Sigmoid colon (tissue), 4 donors: Measurements from ENCODE around the gene GRK1.

ENCODE experiments used
- CTCF ChIP-seq, 4 experiments: fragments of 450-650 bp in 3 of 4; fragments of 200-600 bp in 1 of 4; IDR thresholded peaks; one replicate each; pipeline ENCODE4 v1.5.1; 2016 to 2019; ENCODE audit warnings: antibody characterized with exemption in 4 of 4, mild to moderate bottlenecking in 3 of 4, moderate library complexity in 2 of 4
- EP300 ChIP-seq, 4 donors: sonication (generic); formaldehyde crosslinking; IDR thresholded peaks; one replicate each; pipeline ENCODE4 v1.6.1; 2017; ENCODE audit warnings: antibody characterized with exemption in 4 of 4

- TF ChIP-seq EP300 (IDR thresholded peaks at IDR 0.05), result no peak
- no peak for TF ChIP-seq CTCF (IDR thresholded peaks at IDR 0.05)
Measured at GRCh38 chr13:113726961-113727411, 60.0 kb downstream of the GRK1 start.
